NT2/D1 (cell line): Measurements from ENCODE around the gene DOCK10.

Source experiments
- SUZ12 ChIP-seq: IDR thresholded peaks from 2 replicates; pipeline ENCODE4 v1.6.1; 2011; ENCODE audit not compliant: insufficient read length, insufficient read depth; ENCODE audit errors: extremely low read depth
- YY1 ChIP-seq: IDR thresholded peaks from 2 replicates; pipeline ENCODE4 v1.6.1; 2011; ENCODE audit not compliant: insufficient read length, insufficient read depth
- ZNF274 ChIP-seq: IDR thresholded peaks from 2 replicates; pipeline ENCODE4 v1.6.1; 2011; ENCODE audit warnings: mild to moderate bottlenecking, low read depth, low read length

GRCh38 chr2:224948005-224948404 lies 94.3 kb downstream of the DOCK10 start:
- TF ChIP-seq YY1 = no peak
- no peak for TF ChIP-seq ZNF274
- no peak for TF ChIP-seq SUZ12
